Right lobe of liver (tissue), 6 donors: Measurements from ENCODE around the gene SLC1A2. TPM values are rescaled to one million over a fixed set of nuclear protein-coding genes. Genes with fewer than 3 reads are reported as not detected.

ENCODE experiments used
- ATAC-seq, 4 donors: fragments of 200-7000 bp; cut with Tn5 transposase; one replicate each; pipeline ENCODE4 v1.9.1; 2020; ENCODE audit warnings: mild to moderate bottlenecking in 4 of 4, moderate library complexity in 4 of 4
- DNase-seq, 3 donors: peaks; one replicate each; pipeline ENCODE4 v3.0.0-alpha.2; 2020
- H3K27ac ChIP-seq, 3 donors: fragments of 200-600 bp; one replicate each; pipeline ENCODE4 v1.8.0; 2022
- H3K27me3 ChIP-seq, 2 donors: fragments of 200-600 bp; one replicate each; pipeline ENCODE4 v1.8.0; 2022
- H3K36me3 ChIP-seq, 4 donors: fragments of 200-600 bp; sonication (generic) in 1 of 4; one replicate each; pipeline versions ENCODE4 v1.5.1 to v1.8.0; 2017 to 2022; ENCODE audit warnings: control low read depth in 1 of 4
- H3K4me1 ChIP-seq, 4 donors: fragments of 200-600 bp; sonication (generic) in 1 of 4; one replicate each; pipeline versions ENCODE4 v1.5.1 to v1.8.0; 2017 to 2022; ENCODE audit warnings: control low read depth in 1 of 4
- H3K4me3 ChIP-seq, 3 donors: fragments of 200-600 bp; one replicate each; pipeline ENCODE4 v1.8.0; 2022
- H3K9me3 ChIP-seq, 4 donors: fragments of 200-600 bp; sonication (generic) in 1 of 4; one replicate each; pipeline versions ENCODE4 v1.5.1 to v1.8.0; 2017 to 2022; ENCODE audit warnings: control low read depth in 1 of 4
- POLR2A ChIP-seq: fragments of 450-650 bp; IDR thresholded peaks from one replicate; pipeline ENCODE4 v1.6.1; 2017; ENCODE audit warnings: antibody characterized with exemption, mild to moderate bottlenecking
- WGBS: methylation state at CpG from one replicate; pipeline ENCODE4 v1.1.6; 2018; ENCODE audit warnings: low coverage, low lambda C conversion rate; ENCODE audit not compliant: insufficient coverage; ENCODE audit errors: missing lambda C conversion rate; 5-methylcytosine and 5-hydroxymethylcytosine counted together
- intact Hi-C, 2 donors: fragments of 100-400 bp; cut with DNase I; formaldehyde crosslinking; loops; one replicate each; pipeline versions ENCODE4 v1.11.2 to v1.14.1; 2022
- total RNA-seq, 6 experiments: library from RNA; depleted of rRNA in 2 of 6; stranded (reverse); fragments of >200 nt in 2 of 6; fragmentation: NEBNext Ultra II Directional in 3 of 6; extraction: Animal tissue kit (Norgen Biotek cat#: 25700) in 3 of 6; gene quantifications; one replicate each; pipeline versions ENCODE4 v1.1.0 to v1.2.4, GENCODE V29; 2016 to 2023
- TF ChIP-seq, protein P1 (sequence below), 4 donors: fragments of 200-600 bp in 3 of 4; fragments of 450-650 bp in 1 of 4; IDR thresholded peaks; one replicate each; pipeline versions ENCODE4 v1.5.1 to v1.8.0; 2016 to 2022; ENCODE audit warnings: antibody characterized with exemption in 4 of 4, mild to moderate bottlenecking in 2 of 4
- donor health status: DM: no; HTN: yes; CAD: no.
- donor health status: DM: no; HTN: no; CAD: no.
- donor health status: DM: no; HTN: no; CAD: no.
- donor health status: DM: no; HTN: yes; CAD: no.
- donor health status: DM: no; HTN: yes; CAD: no.

SLC1A2 gene
- total RNA-seq, 6 experiments from 2014 or later, result 7.6 to 87.4 (median 13.3) TPM

- DNase-seq, result no peak
- H3K27ac ChIP-seq, result no peak overlapping the region
- H3K36me3 ChIP-seq, result no peaks in the 10 kb centered on the region
- no peak for ATAC-seq
- H3K9me3 ChIP-seq, result no peaks in the 10 kb centered on the region
- no peaks in the 10 kb centered on the region for H3K27me3 ChIP-seq
- 10% methylated on average over 16 of the region's 41 CpGs for WGBS
- H3K4me1 ChIP-seq, result peaks cover 0 to 14% (median 0%) of the 10 kb centered on the region in 4 donors
- peak overlapping the region in 1 of 3 donors; percentile 10 for H3K4me3 ChIP-seq
- intact Hi-C loops, result no loop called here
- TF ChIP-seq, protein P1, sequence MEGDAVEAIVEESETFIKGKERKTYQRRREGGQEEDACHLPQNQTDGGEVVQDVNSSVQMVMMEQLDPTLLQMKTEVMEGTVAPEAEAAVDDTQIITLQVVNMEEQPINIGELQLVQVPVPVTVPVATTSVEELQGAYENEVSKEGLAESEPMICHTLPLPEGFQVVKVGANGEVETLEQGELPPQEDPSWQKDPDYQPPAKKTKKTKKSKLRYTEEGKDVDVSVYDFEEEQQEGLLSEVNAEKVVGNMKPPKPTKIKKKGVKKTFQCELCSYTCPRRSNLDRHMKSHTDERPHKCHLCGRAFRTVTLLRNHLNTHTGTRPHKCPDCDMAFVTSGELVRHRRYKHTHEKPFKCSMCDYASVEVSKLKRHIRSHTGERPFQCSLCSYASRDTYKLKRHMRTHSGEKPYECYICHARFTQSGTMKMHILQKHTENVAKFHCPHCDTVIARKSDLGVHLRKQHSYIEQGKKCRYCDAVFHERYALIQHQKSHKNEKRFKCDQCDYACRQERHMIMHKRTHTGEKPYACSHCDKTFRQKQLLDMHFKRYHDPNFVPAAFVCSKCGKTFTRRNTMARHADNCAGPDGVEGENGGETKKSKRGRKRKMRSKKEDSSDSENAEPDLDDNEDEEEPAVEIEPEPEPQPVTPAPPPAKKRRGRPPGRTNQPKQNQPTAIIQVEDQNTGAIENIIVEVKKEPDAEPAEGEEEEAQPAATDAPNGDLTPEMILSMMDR (IDR thresholded peaks at IDR 0.05), result no peak
Measured at GRCh38 chr11:35419830-35420333, 524 bp upstream of the SLC1A2 start.

GRCh38 chr11:35418282-35419183 lies 825 bp downstream of the SLC1A2 start:
- no peaks in the 10 kb centered on the region for H3K9me3 ChIP-seq
- H3K36me3 ChIP-seq, result no peaks in the 10 kb centered on the region
- intact Hi-C loops, result no loop called here
- no peak for TF ChIP-seq POLR2A
- TF ChIP-seq, protein P1 (IDR thresholded peaks at IDR 0.05), result no peak
- 19% methylated on average over 18 of the region's 69 CpGs for whole genome bisulfite sequencing
- peak overlapping the region in 1 of 3 donors; percentile 29 for H3K4me3 ChIP-seq
- peaks cover 0 to 14% (median 0%) of the 10 kb centered on the region in 4 donors for H3K4me1 ChIP-seq
- no peaks in the 10 kb centered on the region for H3K27me3 ChIP-seq
- DNase-seq, result no peak
- H3K27ac ChIP-seq, result no peak overlapping the region
- ATAC-seq, result peak in 2 of 4 donors; percentile 24 to 30

DNA sequence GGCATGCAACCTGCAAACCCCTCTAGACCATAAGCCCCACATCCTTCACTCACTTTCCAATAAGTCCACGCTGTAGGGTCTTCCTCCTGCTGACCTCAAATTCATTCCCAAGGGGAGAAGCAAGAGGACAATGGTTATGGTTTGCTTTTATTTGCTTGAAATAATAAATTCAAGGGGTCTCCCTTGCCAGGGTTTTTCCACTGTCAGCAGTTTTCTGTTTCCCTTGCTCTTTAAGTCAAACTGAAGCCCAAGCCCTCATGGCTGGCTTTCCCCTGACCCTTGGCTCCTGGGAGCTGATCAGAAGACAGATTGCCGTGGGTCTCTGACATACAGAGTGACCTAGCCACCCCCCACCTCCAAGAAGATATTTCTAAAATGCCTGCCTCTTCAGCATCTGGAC lies 3.9 kb downstream of the SLC1A2 start:
- peaks cover 0 to 14% (median 0%) of the 10 kb centered on the region in 4 donors for H3K4me1 ChIP-seq
- H3K4me3 ChIP-seq, result no peak overlapping the region
- DNase-seq (no peak), ATAC-seq (no peak)
- TF ChIP-seq, protein P1 (IDR thresholded peaks at IDR 0.05), result no peak
- TF ChIP-seq POLR2A, result no peak
- no peaks in the 10 kb centered on the region for H3K27me3 ChIP-seq
- H3K36me3 ChIP-seq, result no peaks in the 10 kb centered on the region
- 31% methylated on average over 2 of the region's 2 CpGs for WGBS
- no peak overlapping the region for H3K27ac ChIP-seq
- no peaks in the 10 kb centered on the region for H3K9me3 ChIP-seq
- intact Hi-C loops, result no loop called here

DNA sequence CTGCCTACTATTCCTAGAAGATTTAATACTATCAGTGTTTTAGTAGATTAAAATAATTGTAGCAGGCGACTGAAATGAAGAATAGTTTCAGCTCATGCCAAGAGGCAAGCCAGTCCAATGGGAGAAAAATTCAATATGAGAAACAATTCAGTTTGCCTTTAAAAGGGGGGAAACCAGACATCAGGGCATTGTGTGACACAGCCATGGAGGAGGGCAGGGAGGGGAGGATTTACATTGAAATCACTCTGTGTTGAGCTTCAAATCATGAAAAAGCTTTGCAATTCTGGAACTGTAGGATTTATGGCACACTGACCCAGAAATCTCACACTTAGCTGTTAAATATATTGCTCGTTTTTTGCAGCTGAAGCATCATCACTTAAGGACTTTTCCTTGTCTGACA lies 4.6 kb downstream of the SLC1A2 start:
- no peak overlapping the region for H3K27ac ChIP-seq
- TF ChIP-seq, protein P1 (IDR thresholded peaks at IDR 0.05), result no peak
- TF ChIP-seq POLR2A, result no peak
- intact Hi-C loops, result no loop called here
- no peaks in the 10 kb centered on the region for H3K27me3 ChIP-seq
- no peaks in the 10 kb centered on the region for H3K36me3 ChIP-seq
- ATAC-seq (no peak), DNase-seq (no peak)
- no peak overlapping the region for H3K4me3 ChIP-seq
- 19% methylated on average over 2 of the region's 2 CpGs for WGBS
- H3K4me1 ChIP-seq, result peaks cover 0 to 14% (median 0%) of the 10 kb centered on the region in 4 donors
- no peaks in the 10 kb centered on the region for H3K9me3 ChIP-seq
